Neural cell (in vitro differentiated cells): ENCODE data around the gene MIEN1. TPM values are rescaled to one million over a fixed set of nuclear protein-coding genes. Genes with fewer than 3 reads are reported as not detected.
"Not testable (repeated sequence)": the region's sequence is repeated elsewhere in the genome, so short reads cannot be mapped to it uniquely, and the experiment has no call there.

Experiments
- H2AFZ ChIP-seq: fragments of 200-600, 300-800 bp; sonication (generic), shearing (Covaris generic); 2 replicates; pipeline ENCODE4 v1.6.0; 2014; ENCODE audit warnings: low read depth, mild to moderate bottlenecking, antibody characterized with exemption, low read length, moderate library complexity
- H3F3A ChIP-seq: fragments of 200-600 bp; shearing (Covaris generic); 2 replicates; pipeline ENCODE4 v1.6.1; 2016; ENCODE audit warnings: mild to moderate bottlenecking, moderate library complexity, mixed read lengths, antibody characterized with exemption, low read length; ENCODE audit not compliant: insufficient read depth, poor library complexity, severe bottlenecking
- H3K27ac ChIP-seq: fragments of 200-600, 300-800 bp; sonication (generic), shearing (Covaris generic); 2 replicates; pipeline ENCODE4 v1.5.1; 2014; ENCODE audit warnings: mild to moderate bottlenecking, low read length, moderate library complexity
- H3K27me3 ChIP-seq: fragments of 300-800, 200-600 bp; sonication (generic), shearing (Covaris generic); 2 replicates; pipeline ENCODE4 v1.6.0; 2014; ENCODE audit warnings: mild to moderate bottlenecking, low read depth, low read length, moderate library complexity; ENCODE audit not compliant: insufficient read depth
- H3K36me3 ChIP-seq: fragments of 300-800, 200-600 bp; sonication (generic), shearing (Covaris generic); 2 replicates; pipeline ENCODE4 v1.5.1; 2014; ENCODE audit warnings: mild to moderate bottlenecking, antibody characterized with exemption, low read length, moderate library complexity; ENCODE audit not compliant: insufficient read depth
- H3K4me2 ChIP-seq: fragments of 300-800, 200-600 bp; sonication (generic), shearing (Covaris generic); 2 replicates; pipeline ENCODE4 v1.6.0; 2014; ENCODE audit warnings: mild to moderate bottlenecking, low read length
- H3K4me3 ChIP-seq: fragments of 300-800, 200-600 bp; sonication (generic), shearing (Covaris generic); 2 replicates; pipeline ENCODE4 v1.5.1; 2014; ENCODE audit warnings: mild to moderate bottlenecking, low read length, moderate library complexity
- H3K79me2 ChIP-seq: fragments of 200-600 bp; shearing (Covaris generic); replicated peaks from 2 replicates; pipeline ENCODE4 v1.6.0; 2014; ENCODE audit warnings: mild to moderate bottlenecking, low read length, moderate library complexity; ENCODE audit not compliant: insufficient read depth
- H3K9ac ChIP-seq: fragments of 300-800, 200-600 bp; sonication (generic), shearing (Covaris generic); 2 replicates; pipeline ENCODE4 v1.6.1; 2016; ENCODE audit warnings: mild to moderate bottlenecking, low read length, mixed read lengths
- H3K9me2 ChIP-seq: fragments of 200-600 bp; shearing (Covaris generic); 2 replicates; pipeline ENCODE4 v1.6.1; 2016; ENCODE audit warnings: mild to moderate bottlenecking, low read length, mixed read lengths; ENCODE audit not compliant: insufficient read depth
- H3K9me3 ChIP-seq: fragments of 200-600, 300-800 bp; sonication (generic), shearing (Covaris generic); 2 replicates; pipeline ENCODE4 v1.6.1; 2016; ENCODE audit warnings: mild to moderate bottlenecking, mixed run types, low read length, moderate library complexity, mixed read lengths
- H4K20me1 ChIP-seq: fragments of 200-600 bp; shearing (Covaris generic); 2 replicates; pipeline ENCODE4 v1.6.1; 2016; ENCODE audit warnings: mild to moderate bottlenecking, mixed run types; ENCODE audit not compliant: insufficient read depth
- CTCF ChIP-seq: fragments of 450-650 bp; IDR thresholded peaks from 2 replicates; pipeline ENCODE4 v1.5.1; 2014; ENCODE audit warnings: antibody characterized with exemption, mild to moderate bottlenecking, moderate library complexity; ENCODE audit not compliant: poor library complexity, severe bottlenecking
- EP300 ChIP-seq: fragments of 450-650 bp; conservative IDR thresholded peaks from 2 replicates; pipeline ENCODE4 v1.6.1; 2014; ENCODE audit warnings: antibody characterized with exemption, mild to moderate bottlenecking, moderate library complexity; ENCODE audit not compliant: poor library complexity, severe bottlenecking
- EZH2 ChIP-seq: fragments of 200-600, 300-800 bp; shearing (Covaris generic), sonication (generic); IDR thresholded peaks from 2 replicates; pipeline ENCODE4 v1.6.1; 2014; ENCODE audit warnings: antibody characterized with exemption, low read length, borderline replicate concordance, mild to moderate bottlenecking; ENCODE audit not compliant: insufficient read depth, poor library complexity, severe bottlenecking
- MXI1 ChIP-seq: fragments of 450-650 bp; conservative IDR thresholded peaks from 2 replicates; pipeline ENCODE4 v1.6.1; 2014; ENCODE audit warnings: antibody characterized with exemption, mild to moderate bottlenecking; ENCODE audit not compliant: poor library complexity, severe bottlenecking
- POLR2AphosphoS5 ChIP-seq: IDR thresholded peaks from 2 replicates; pipeline ENCODE4 v1.6.1; 2012
- RAD21 ChIP-seq: fragments of 450-650 bp; conservative IDR thresholded peaks from 2 replicates; pipeline ENCODE4 v1.6.1; 2014; ENCODE audit warnings: antibody characterized with exemption, mild to moderate bottlenecking, moderate library complexity
- REST ChIP-seq: IDR thresholded peaks from 2 replicates; pipeline ENCODE4 v1.6.1; 2012; ENCODE audit warnings: borderline replicate concordance
- SMC3 ChIP-seq: fragments of 450-650 bp; conservative IDR thresholded peaks from 2 replicates; pipeline ENCODE4 v1.6.1; 2014; ENCODE audit warnings: antibody characterized with exemption, mild to moderate bottlenecking, moderate library complexity; ENCODE audit not compliant: poor library complexity
- TAF1 ChIP-seq: IDR thresholded peaks from 2 replicates; pipeline ENCODE4 v1.6.1; 2012; ENCODE audit warnings: low read depth
- polyA plus RNA-seq: library from polyadenylated mRNA; depleted of rRNA; stranded (reverse); fragments of >200 nt; gene quantifications from 2 replicates; pipeline ENCODE4 v1.2.3, GENCODE V29; 2014

MIEN1 gene
- polyA plus RNA-seq, 1 donor from 2014 or later, result 106 TPM

- not testable (repeated sequence) for H3K36me3 ChIP-seq, H3K4me2 ChIP-seq, H3K79me2 ChIP-seq, H3K9me2 ChIP-seq, H3F3A ChIP-seq, H3K9me3 ChIP-seq, H4K20me1 ChIP-seq, H3K4me3 ChIP-seq, H3K27ac ChIP-seq, H3K9ac ChIP-seq, H3K27me3 ChIP-seq, H2AFZ ChIP-seq
These were observed 33.8 kb upstream of the MIEN1 start for GRCh38 chr17:39764171-39764570.

- Histone ChIP-seq H3K4me2 (no peak overlapping the region), H3K79me2 (no peaks in the 10 kb centered on the region), H3K9me3 (no peaks in the 10 kb centered on the region), H3K27me3 (no peaks in the 10 kb centered on the region), H3K4me3 (no peak overlapping the region), H3K36me3 (no peaks in the 10 kb centered on the region), H3K9me2 (no peaks in the 10 kb centered on the region), H3K9ac (no peak overlapping the region), H3F3A (no peaks in the 10 kb centered on the region), H3K27ac (no peak overlapping the region), H4K20me1 (no peaks in the 10 kb centered on the region), H2AFZ (no peak overlapping the region)
- TF ChIP-seq RAD21, result no peak
- no peak for TF ChIP-seq EZH2
- TF ChIP-seq REST, result no peak
- TF ChIP-seq SMC3, result no peak
- TF ChIP-seq POLR2AphosphoS5, result no peak
- TF ChIP-seq MXI1, result no peak
- TF ChIP-seq CTCF, result no peak
- no peak for TF ChIP-seq TAF1
- no peak for TF ChIP-seq EP300
These were observed 32.9 kb upstream of the MIEN1 start for GRCh38 chr17:39763051-39763820.
